Epithelial cell of prostate (primary cell): Measurements from ENCODE around the gene ZNF560.

Source experiments
- DNase-seq: peaks from one replicate; pipeline ENCODE4 v3.0.0-alpha.2; 2011; ENCODE audit warnings: low read depth, low spot score
- H3K27ac ChIP-seq: fragments of 450-650 bp; 2 replicates; pipeline ENCODE4 v1.5.1; 2017; ENCODE audit warnings: mild to moderate bottlenecking

Gene ZNF560

DNA sequence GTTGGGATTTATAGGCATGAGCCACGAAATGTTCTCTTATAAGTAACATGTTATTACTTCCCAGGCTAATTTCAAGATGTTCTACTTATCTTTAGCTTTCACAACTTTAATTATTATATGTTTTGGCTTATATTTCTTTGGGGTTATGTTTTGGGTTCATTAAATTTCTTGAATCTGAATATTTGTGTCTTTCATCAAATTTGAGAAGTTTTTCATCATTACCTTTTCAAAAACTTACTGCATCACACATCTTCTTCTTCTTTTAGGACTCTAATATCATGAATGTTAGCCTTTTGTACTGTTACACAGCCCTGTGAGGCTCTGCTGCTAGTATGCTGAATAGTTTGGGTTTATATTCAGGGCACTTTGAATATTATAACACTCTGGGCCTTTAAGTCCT, 53.4 kb downstream of the ZNF560 start:
- no peak overlapping the region for H3K27ac ChIP-seq
- no peak for DNase-seq

GRCh38 chr19:9436358-9436757, 62.1 kb downstream of the ZNF560 start:
- no peak for DNase-seq
- H3K27ac ChIP-seq = no peak overlapping the region

GRCh38 chr19:9435279-9436268, 62.8 kb downstream of the ZNF560 start, which contains the start of gene ZNF266:
TSS of gene ZNF266 (minus strand) at chr19:9435573. CDS start at chr19:9420089, 15,484 bp downstream.
- peak; percentile 62 for DNase-seq
- H3K27ac ChIP-seq = peak within 1 kb of the TSS; percentile 61

DNA sequence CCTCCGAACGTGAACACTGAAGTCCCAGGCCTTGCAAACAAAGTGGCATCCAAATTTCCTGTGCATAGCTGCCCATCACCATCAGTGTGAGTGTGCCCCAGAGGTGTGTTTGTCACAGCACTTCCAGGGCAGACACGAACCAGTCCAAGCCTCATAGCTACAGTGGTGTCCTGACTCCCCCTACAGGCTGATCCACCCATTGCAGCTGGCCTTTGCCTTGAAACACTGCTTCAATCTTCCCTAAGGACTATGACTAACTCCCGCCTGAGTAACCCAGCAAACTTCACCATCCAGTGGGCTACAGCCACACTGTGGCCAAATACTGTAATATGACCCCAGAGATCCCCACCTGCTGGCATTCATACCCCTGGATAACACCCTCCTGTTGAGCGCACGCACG, 66.9 kb downstream of the ZNF560 start:
- peak; percentile 22 for DNase-seq
- H3K27ac ChIP-seq = no peak overlapping the region

DNA sequence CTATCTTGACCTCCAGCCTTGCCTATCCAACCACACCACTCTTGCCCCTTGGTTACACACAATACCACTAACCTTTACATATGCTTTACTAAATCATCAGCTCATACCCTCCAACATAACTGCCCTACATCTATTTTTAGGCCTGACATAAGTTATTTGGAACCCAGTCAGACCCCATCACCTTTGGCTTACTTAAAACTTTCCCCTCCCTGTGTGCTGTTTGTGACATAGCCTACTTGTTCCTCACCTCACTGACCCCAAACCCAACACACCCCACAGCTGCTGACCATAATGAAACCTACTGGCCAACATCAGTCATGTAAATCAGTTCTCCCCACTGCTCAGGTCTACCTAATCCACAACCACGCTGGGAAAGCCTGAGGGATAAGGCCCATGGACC, 68.0 kb downstream of the ZNF560 start:
- H3K27ac ChIP-seq = no peak overlapping the region
- DNase-seq = no peak

DNA sequence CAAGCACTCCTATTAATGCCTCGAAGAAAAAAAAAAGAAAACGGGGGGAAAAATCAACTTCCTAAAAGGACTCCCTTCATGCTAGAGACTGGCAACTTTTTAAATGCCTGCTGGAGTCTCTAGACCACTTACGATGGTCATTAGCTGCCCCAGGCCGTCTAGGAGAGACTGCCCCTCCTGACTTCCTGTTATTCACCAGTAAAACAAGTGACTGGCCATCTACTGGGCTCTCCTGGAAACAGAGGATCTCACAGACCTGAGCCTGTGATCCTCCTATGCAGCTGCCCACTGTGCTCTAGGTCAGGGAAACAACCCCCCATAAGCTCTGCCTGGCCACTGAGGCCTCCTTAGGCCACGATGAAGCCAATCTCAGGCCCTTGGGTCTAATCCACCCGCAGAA, 70.5 kb downstream of the ZNF560 start:
- H3K27ac ChIP-seq = no peak overlapping the region
- no peak for DNase-seq
